Esophagus muscularis mucosa (tissue), 4 donors: Measurements from ENCODE around the gene PPP1R16B.

Source experiments
- EP300 ChIP-seq: sonication (generic); formaldehyde crosslinking; IDR thresholded peaks from one replicate; pipeline ENCODE4 v1.6.1; 2017; ENCODE audit warnings: antibody characterized with exemption
- POLR2A ChIP-seq: fragments of 450-650 bp; IDR thresholded peaks from one replicate; pipeline ENCODE4 v1.6.1; 2017; ENCODE audit warnings: antibody characterized with exemption, moderate library complexity, mild to moderate bottlenecking, low read depth
- POLR2AphosphoS5 ChIP-seq, 2 donors: sonication (generic); formaldehyde crosslinking; IDR thresholded peaks; one replicate each; pipeline ENCODE4 v1.6.1; 2017; ENCODE audit warnings: antibody characterized with exemption in 2 of 2
- TF ChIP-seq, protein P1 (sequence below), 3 experiments: fragments of 200-600 bp in 2 of 3; fragments of 450-650 bp in 1 of 3; sonication (generic) in 2 of 3; IDR thresholded peaks; one replicate each; pipeline ENCODE4 v1.5.1; 2017 to 2019; ENCODE audit warnings: antibody characterized with exemption in 3 of 3, mild to moderate bottlenecking in 2 of 3, moderate library complexity in 1 of 3

DNA sequence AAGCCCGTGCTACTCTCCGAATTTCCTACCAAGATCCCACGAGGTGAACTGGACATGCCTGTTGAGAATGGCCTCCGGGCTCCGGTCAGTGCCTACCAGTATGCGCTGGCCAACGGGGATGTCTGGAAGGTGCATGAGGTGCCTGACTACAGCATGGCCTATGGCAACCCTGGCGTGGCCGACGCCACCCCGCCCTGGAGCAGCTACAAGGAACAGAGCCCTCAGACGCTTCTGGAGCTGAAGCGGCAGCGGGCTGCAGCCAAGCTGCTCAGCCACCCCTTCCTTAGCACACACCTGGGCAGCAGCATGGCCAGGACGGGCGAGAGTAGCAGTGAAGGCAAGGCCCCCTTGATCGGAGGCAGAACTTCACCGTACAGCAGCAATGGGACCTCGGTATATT is 112.7 kb downstream of the PPP1R16B start:
- TF ChIP-seq POLR2AphosphoS5 (IDR thresholded peaks at IDR 0.05) = no peak
- TF ChIP-seq, protein P1, sequence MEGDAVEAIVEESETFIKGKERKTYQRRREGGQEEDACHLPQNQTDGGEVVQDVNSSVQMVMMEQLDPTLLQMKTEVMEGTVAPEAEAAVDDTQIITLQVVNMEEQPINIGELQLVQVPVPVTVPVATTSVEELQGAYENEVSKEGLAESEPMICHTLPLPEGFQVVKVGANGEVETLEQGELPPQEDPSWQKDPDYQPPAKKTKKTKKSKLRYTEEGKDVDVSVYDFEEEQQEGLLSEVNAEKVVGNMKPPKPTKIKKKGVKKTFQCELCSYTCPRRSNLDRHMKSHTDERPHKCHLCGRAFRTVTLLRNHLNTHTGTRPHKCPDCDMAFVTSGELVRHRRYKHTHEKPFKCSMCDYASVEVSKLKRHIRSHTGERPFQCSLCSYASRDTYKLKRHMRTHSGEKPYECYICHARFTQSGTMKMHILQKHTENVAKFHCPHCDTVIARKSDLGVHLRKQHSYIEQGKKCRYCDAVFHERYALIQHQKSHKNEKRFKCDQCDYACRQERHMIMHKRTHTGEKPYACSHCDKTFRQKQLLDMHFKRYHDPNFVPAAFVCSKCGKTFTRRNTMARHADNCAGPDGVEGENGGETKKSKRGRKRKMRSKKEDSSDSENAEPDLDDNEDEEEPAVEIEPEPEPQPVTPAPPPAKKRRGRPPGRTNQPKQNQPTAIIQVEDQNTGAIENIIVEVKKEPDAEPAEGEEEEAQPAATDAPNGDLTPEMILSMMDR (IDR thresholded peaks at IDR 0.05) = no peak
- TF ChIP-seq POLR2A = no peak
- TF ChIP-seq EP300 = no peak
